GM12878 (cell line): ENCODE measurements around the gene MACROD2. TPM values are rescaled to one million over a fixed set of nuclear protein-coding genes. Genes with fewer than 3 reads are reported as not detected.

Experiments
- ATAC-seq: fragments of 200-7000 bp; cut with Tn5 transposase; 3 replicates; pipeline ENCODE4 v1.9.1; 2020; ENCODE audit warnings: mild to moderate bottlenecking, moderate library complexity
- BruUV-seq: library from RNA; stranded (reverse); fragments of 400-500 nt; replicated peaks from 2 replicates; lab custom pipeline; 2021; lab: Mats Ljungman, UMichigan
- CTCF ChIA-PET: fragments of 300-600 bp; sonication (Branson Sonifier 250); formaldehyde crosslinking; extraction: SDS; loops from one replicate; lab custom pipeline; 2021; ENCODE audit warnings: inconsistent platforms; lab: Yijun Ruan, JAX
- POLR2A ChIA-PET: fragments of 350-600 bp; formaldehyde crosslinking; extraction: SDS; loops from one replicate; lab custom pipeline; 2021; ENCODE audit warnings: inconsistent platforms; lab: Charles Lee
- RAD21 ChIA-PET: fragments of 300-600 bp; sonication (Branson Sonifier 250); formaldehyde crosslinking; loops from one replicate; lab custom pipeline; 2023; ENCODE audit warnings: antibody characterized with exemption; ENCODE audit not compliant: unreplicated experiment; lab: Charles Lee
- SMC1A ChIA-PET: fragments of 300-600 bp; sonication (Branson Sonifier 250); formaldehyde crosslinking; loops from one replicate; lab custom pipeline; 2023; ENCODE audit not compliant: unreplicated experiment, uncharacterized antibody; lab: Charles Lee
- DNase-seq: peaks from one replicate; pipeline ENCODE4 v3.0.0-alpha.2; 2011; ENCODE audit warnings: low read depth, low spot score
- FAIRE-seq: peaks from 3 replicates; lab custom pipeline; 2011; peaks lifted over from hg19 to GRCh38; lab: Jason Lieb, UNC
- H2AFZ ChIP-seq: 2 replicates; pipeline ENCODE4 v1.6.0; 2011; ENCODE audit warnings: low read depth, low read length, control low read depth; ENCODE audit not compliant: control insufficient read depth
- H3K27ac ChIP-seq: 2 replicates; pipeline ENCODE4 v1.5.1; 2011; ENCODE audit warnings: control low read depth; ENCODE audit not compliant: control insufficient read depth, insufficient read depth
- H3K27me3 ChIP-seq, 2 experiments: replicated peaks in 1 of 2; 2 replicates each; pipeline versions ENCODE4 v1.6.0 to v1.6.1; 2011; ENCODE audit warnings: low read length in 1 of 2; ENCODE audit not compliant: control insufficient read depth in 2 of 2, insufficient read depth in 2 of 2
- H3K36me3 ChIP-seq, 2 experiments: 2 replicates each; pipeline ENCODE4 v1.5.1; 2011; ENCODE audit warnings: low read length in 1 of 2; ENCODE audit not compliant: control insufficient read depth in 2 of 2, insufficient read depth in 2 of 2
- H3K4me1 ChIP-seq: 2 replicates; pipeline ENCODE4 v1.6.1; 2011; ENCODE audit warnings: mild to moderate bottlenecking, low read length, moderate library complexity, mixed read lengths; ENCODE audit not compliant: control insufficient read depth, insufficient read depth
- H3K4me2 ChIP-seq: 2 replicates; pipeline ENCODE4 v1.6.0; 2011; ENCODE audit warnings: control low read depth; ENCODE audit not compliant: control insufficient read depth, insufficient read depth
- H3K4me3 ChIP-seq: fragments of 200-600 bp; sonication (generic); 2 replicates; pipeline ENCODE4 v1.5.1; 2016
- H3K79me2 ChIP-seq: 2 replicates; pipeline ENCODE4 v1.6.0; 2011; ENCODE audit warnings: low read length; ENCODE audit not compliant: control insufficient read depth, insufficient read depth
- H3K9ac ChIP-seq: 2 replicates; pipeline ENCODE4 v1.8.0; 2011; ENCODE audit warnings: low read length, control low read depth, mixed read lengths; ENCODE audit not compliant: control insufficient read depth, insufficient read depth
- H3K9me3 ChIP-seq: replicated peaks from 3 replicates; pipeline ENCODE4 v1.5.1; 2011; ENCODE audit warnings: mild to moderate bottlenecking, low read length; ENCODE audit not compliant: control insufficient read depth, insufficient read depth
- H4K20me1 ChIP-seq: 2 replicates; pipeline ENCODE4 v1.6.0; 2011; ENCODE audit not compliant: control insufficient read depth, insufficient read depth
- CBX5 ChIP-seq: sonication (generic); IDR thresholded peaks from 2 replicates; pipeline ENCODE4 v1.6.1; 2016; ENCODE audit warnings: low read depth, moderate library complexity, mild to moderate bottlenecking, inconsistent platforms
- E2F4 ChIP-seq: IDR thresholded peaks from 2 replicates; pipeline ENCODE4 v1.6.1; 2012; ENCODE audit warnings: low read depth, low read length, improper control_type of control experiment
- E4F1 ChIP-seq: fragments of 450-650 bp; IDR thresholded peaks from 2 replicates; pipeline ENCODE4 v1.6.1; 2018; ENCODE audit warnings: borderline replicate concordance, mild to moderate bottlenecking; ENCODE audit not compliant: partially characterized antibody
- RELB ChIP-seq: fragments of 450-650 bp; IDR thresholded peaks from 2 replicates; pipeline ENCODE4 v1.6.1; 2017; ENCODE audit warnings: low read depth, mild to moderate bottlenecking, moderate library complexity
- ZNF24 ChIP-seq: fragments of 450-650 bp; IDR thresholded peaks from 2 replicates; pipeline ENCODE4 v1.6.1; 2017; ENCODE audit warnings: antibody characterized with exemption, mild to moderate bottlenecking
- WGBS: methylation state at CpG from one replicate; pipeline ENCODE4 v1.1.6; 2016; ENCODE audit warnings: low lambda C conversion rate; ENCODE audit not compliant: insufficient replicate concordance, insufficient coverage; ENCODE audit errors: missing lambda C conversion rate; 5-methylcytosine and 5-hydroxymethylcytosine counted together
- in situ Hi-C: fragments of 300-500 bp; cut with MboI; formaldehyde crosslinking; loops from 9 replicates; pipeline ENCODE4 v1.14.3; 2018; ENCODE audit warnings: mixed read lengths
- intact Hi-C: fragments of 100-400 bp; cut with micrococcal nuclease; formaldehyde crosslinking; loops from one replicate; pipeline ENCODE4 v1.14.2; 2022; ENCODE audit not compliant: unreplicated experiment
- polyA plus RNA-seq, 11 experiments: library from polyadenylated mRNA; depleted of rRNA in 4 of 11; unstranded in 6 of 11; stranded (reverse) in 5 of 11; fragments of >200 nt; fragmentation: Nextera tagmentation in 4 of 11; fragmentation: Illumina TruSeq in 1 of 11; extraction: Ambion mirVana in 4 of 11; extraction: Trizol in 1 of 11; gene quantifications; 1 replicate in 1 of 11; 2 replicates in 10 of 11; pipeline versions ENCODE4 v1.2.1 to v1.2.3, GENCODE V29; 2011 to 2016; ENCODE audit warnings: inconsistent platforms in 2 of 11, missing spikeins in 2 of 11, low read depth in 1 of 11
- total RNA-seq, 4 experiments: library from RNA; depleted of rRNA in 3 of 4; stranded (reverse); fragments of >200 nt in 3 of 4; fragmentation: Illumina TruSeq in 1 of 4; extraction: Trizol in 1 of 4; gene quantifications; 2 replicates each; pipeline versions ENCODE4 v1.2.1 to v1.2.3, GENCODE V29; 2013 to 2021

The MACROD2 gene
- total and polyA plus RNA-seq, 10 of the 15 experiments (the other 5 are each of a cell fraction or from before 2014, with no cell fraction given), result 1.1 to 21.5 (median 2.2) TPM

- Histone ChIP-seq H3K36me3 (no peaks in the 10 kb centered on the region), H3K4me2 (no peak overlapping the region), H3K9me3 (no peaks in the 10 kb centered on the region), H3K4me1 (no peaks in the 10 kb centered on the region), H3K9ac (no peak overlapping the region), H3K27ac (no peak overlapping the region), H3K4me3 (no peak overlapping the region), H4K20me1 (no peaks in the 10 kb centered on the region), H3K79me2 (no peaks in the 10 kb centered on the region), H3K27me3 (no peaks in the 10 kb centered on the region), H2AFZ (no peak overlapping the region)
- POLR2A ChIA-PET, result no interaction called here
- ATAC-seq (no peak), DNase-seq (no peak), FAIRE-seq (no peak)
- TF ChIP-seq ZNF24, result no peak
- no peak for TF ChIP-seq RELB
- no peak for TF ChIP-seq E2F4
- TF ChIP-seq CBX5, result no peak
- TF ChIP-seq E4F1, result no peak
- WGBS, result 45% methylated on average over 5 of the region's 5 CpGs
- RAD21 ChIA-PET, result no interaction called here
- in situ Hi-C loops (no loop called here), intact Hi-C loops (no loop called here)
- no TSS peak for BruUV-seq
- CTCF ChIA-PET, result no interaction called here
- SMC1A ChIA-PET, result no interaction called here
Observed at GRCh38 chr20:14889496-14890255, 894.4 kb downstream of the MACROD2 start.
